Transverse colon (tissue), 3 donors: ENCODE measurements around the gene TIMM29.

Experiments
- POLR2A ChIP-seq: fragments of 450-650 bp; IDR thresholded peaks from one replicate; pipeline ENCODE4 v1.6.1; 2016; ENCODE audit warnings: antibody characterized with exemption, mild to moderate bottlenecking, moderate library complexity
- TF ChIP-seq, protein P1 (sequence below), 5 experiments: fragments of 200-600 bp in 3 of 5; fragments of 450-650 bp in 2 of 5; sonication (generic) in 3 of 5; IDR thresholded peaks; 1 replicate in 2 of 5; 2 replicates in 3 of 5; pipeline ENCODE4 v1.5.1; 2016 to 2017; ENCODE audit warnings: antibody characterized with exemption in 5 of 5, inconsistent platforms in 3 of 5, mild to moderate bottlenecking in 2 of 5, moderate library complexity in 1 of 5

DNA sequence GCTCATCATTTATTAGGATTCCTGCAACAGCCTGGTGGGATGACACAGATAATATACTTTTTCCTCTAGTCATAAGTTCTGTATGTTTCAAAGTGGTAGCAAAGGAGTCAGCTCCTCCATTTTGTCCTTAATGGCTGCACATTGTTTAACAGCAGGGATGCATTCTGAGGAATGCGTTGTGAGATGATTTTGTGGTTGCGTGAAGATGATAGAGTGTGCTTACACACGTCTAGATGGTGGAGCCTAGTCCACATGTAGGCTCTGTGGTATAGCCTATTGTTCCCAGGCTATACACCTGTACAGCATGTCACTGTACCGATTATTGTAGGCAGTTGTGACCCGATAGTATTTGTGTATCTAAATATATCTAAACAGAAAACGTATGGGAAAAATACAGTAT, 36.8 kb downstream of the TIMM29 start:
- TF ChIP-seq POLR2A = no peak
- TF ChIP-seq, protein P1, sequence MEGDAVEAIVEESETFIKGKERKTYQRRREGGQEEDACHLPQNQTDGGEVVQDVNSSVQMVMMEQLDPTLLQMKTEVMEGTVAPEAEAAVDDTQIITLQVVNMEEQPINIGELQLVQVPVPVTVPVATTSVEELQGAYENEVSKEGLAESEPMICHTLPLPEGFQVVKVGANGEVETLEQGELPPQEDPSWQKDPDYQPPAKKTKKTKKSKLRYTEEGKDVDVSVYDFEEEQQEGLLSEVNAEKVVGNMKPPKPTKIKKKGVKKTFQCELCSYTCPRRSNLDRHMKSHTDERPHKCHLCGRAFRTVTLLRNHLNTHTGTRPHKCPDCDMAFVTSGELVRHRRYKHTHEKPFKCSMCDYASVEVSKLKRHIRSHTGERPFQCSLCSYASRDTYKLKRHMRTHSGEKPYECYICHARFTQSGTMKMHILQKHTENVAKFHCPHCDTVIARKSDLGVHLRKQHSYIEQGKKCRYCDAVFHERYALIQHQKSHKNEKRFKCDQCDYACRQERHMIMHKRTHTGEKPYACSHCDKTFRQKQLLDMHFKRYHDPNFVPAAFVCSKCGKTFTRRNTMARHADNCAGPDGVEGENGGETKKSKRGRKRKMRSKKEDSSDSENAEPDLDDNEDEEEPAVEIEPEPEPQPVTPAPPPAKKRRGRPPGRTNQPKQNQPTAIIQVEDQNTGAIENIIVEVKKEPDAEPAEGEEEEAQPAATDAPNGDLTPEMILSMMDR (IDR thresholded peaks at IDR 0.05) = no peak
